Breast epithelium (tissue), 4 donors: Measurements from ENCODE around the gene DDX43. TPM values are rescaled to one million over a fixed set of nuclear protein-coding genes. Genes with fewer than 3 reads are reported as not detected.
A peak's percentile ranks its signal among the peaks of the same experiment; 100 is the strongest.
"Not testable (repeated sequence)": the region's sequence is repeated elsewhere in the genome, so short reads cannot be mapped to it uniquely, and the experiment has no call there.

ENCODE experiments used
- DNase-seq, 2 donors: peaks; one replicate each; pipeline ENCODE4 v3.0.0-alpha.2; 2019; ENCODE audit warnings: low spot score in 2 of 2
- H3K27ac ChIP-seq, 2 donors: fragments of 200-600 bp; sonication (generic) in 1 of 2; one replicate each; pipeline ENCODE4 v1.5.1; 2016 to 2019; ENCODE audit warnings: mild to moderate bottlenecking in 1 of 2
- H3K27me3 ChIP-seq, 2 donors: fragments of 200-600 bp; sonication (generic) in 1 of 2; one replicate each; pipeline versions ENCODE4 v1.5.1 to v1.6.0; 2017 to 2019; ENCODE audit warnings: control low read depth in 1 of 2, mild to moderate bottlenecking in 1 of 2
- H3K36me3 ChIP-seq: fragments of 200-600 bp; one replicate; pipeline ENCODE4 v1.5.1; 2019
- H3K4me1 ChIP-seq, 2 donors: fragments of 200-600 bp; sonication (generic); one replicate each; pipeline ENCODE4 v1.5.1; 2016 to 2019; ENCODE audit warnings: control low read depth in 1 of 2
- H3K4me3 ChIP-seq, 3 donors: fragments of 200-600 bp; sonication (generic); 1 replicate in 2 of 3; 2 replicates in 1 of 3; pipeline ENCODE4 v1.5.1; 2016 to 2019; ENCODE audit warnings: mild to moderate bottlenecking in 3 of 3, moderate library complexity in 2 of 3
- H3K9me3 ChIP-seq, 2 donors: fragments of 200-600 bp; sonication (generic) in 1 of 2; one replicate each; pipeline ENCODE4 v1.5.1; 2016 to 2019; ENCODE audit warnings: control low read depth in 1 of 2
- CTCF ChIP-seq, 3 donors: fragments of 450-650 bp; IDR thresholded peaks; one replicate each; pipeline ENCODE4 v1.5.1; 2016 to 2017; ENCODE audit warnings: antibody characterized with exemption in 3 of 3, mild to moderate bottlenecking in 3 of 3, moderate library complexity in 3 of 3
- POLR2A ChIP-seq: fragments of 450-650 bp; IDR thresholded peaks from one replicate; pipeline ENCODE4 v1.6.1; 2016; ENCODE audit warnings: antibody characterized with exemption, mild to moderate bottlenecking, moderate library complexity
- POLR2AphosphoS5 ChIP-seq, 3 donors: sonication (generic); formaldehyde crosslinking; IDR thresholded peaks; one replicate each; pipeline ENCODE4 v1.6.1; 2017; ENCODE audit warnings: antibody characterized with exemption in 3 of 3
- intact Hi-C: fragments of 100-400 bp; cut with DNase I; formaldehyde crosslinking; loops from one replicate; pipeline ENCODE4 v1.15.1; 2023; ENCODE audit warnings: low total_unique reads
- total RNA-seq, 3 donors: library from RNA; depleted of rRNA; stranded (reverse); fragments of >200 nt; gene quantifications; one replicate each; pipeline ENCODE4 v1.1.0, GENCODE V29; 2016

Gene DDX43
- total RNA-seq, 3 donors from 2014 or later, result 1.5 to 5.9 (median 5.0) TPM

GRCh38 chr6:73388800-73389512, 5.7 kb upstream of the DDX43 start:
- intact Hi-C loops, result no loop called here

GRCh38 chr6:73389854-73390253, 4.8 kb upstream of the DDX43 start:
- intact Hi-C loops, result no loop called here
- Histone ChIP-seq H3K9me3 (no peaks in the 10 kb centered on the region), H3K27me3 (no peaks in the 10 kb centered on the region), H3K27ac (no peak overlapping the region), H3K36me3 (no peaks in the 10 kb centered on the region), H3K4me1 (no peaks in the 10 kb centered on the region), H3K4me3 (no peak overlapping the region)
- no peak for DNase-seq
- TF ChIP-seq CTCF (IDR thresholded peaks at IDR 0.05) (no peak), POLR2AphosphoS5 (IDR thresholded peaks at IDR 0.05) (no peak), POLR2A (no peak)

More at GRCh38 chr6:73388800-73389512, 5.7 kb upstream of the DDX43 start:
- Histone ChIP-seq H3K36me3 (no peaks in the 10 kb centered on the region), H3K9me3 (no peaks in the 10 kb centered on the region), H3K27me3 (no peaks in the 10 kb centered on the region), H3K4me1 (no peaks in the 10 kb centered on the region), H3K27ac (no peak overlapping the region), H3K4me3 (peak overlapping the region; percentile 41 to 68 (median 47))
- DNase-seq, result no peak
- TF ChIP-seq POLR2A (no peak), POLR2AphosphoS5 (IDR thresholded peaks at IDR 0.05) (no peak), CTCF (IDR thresholded peaks at IDR 0.05) (peak in 1 of 3 donors; percentile 38)

- DNase-seq, result no peak
- Histone ChIP-seq H3K36me3 (no peaks in the 10 kb centered on the region), H3K27ac (no peak overlapping the region), H3K4me3 (no peak overlapping the region), H3K4me1 (no peaks in the 10 kb centered on the region), H3K9me3 (no peaks in the 10 kb centered on the region), H3K27me3 (no peaks in the 10 kb centered on the region)
- intact Hi-C loops, result no loop called here
- no peak for TF ChIP-seq CTCF (IDR thresholded peaks at IDR 0.05)
- no peak for TF ChIP-seq POLR2AphosphoS5 (IDR thresholded peaks at IDR 0.05)
- no peak for TF ChIP-seq POLR2A
Measured at GRCh38 chr6:73391675-73392074, 3.0 kb upstream of the DDX43 start.

- H3K27ac ChIP-seq, H3K36me3 ChIP-seq, intact Hi-C loops, DNase-seq, H3K4me1 ChIP-seq, H3K9me3 ChIP-seq, H3K4me3 ChIP-seq, H3K27me3 ChIP-seq: not testable (repeated sequence)
Measured at GRCh38 chr6:73392188-73392587, 2.4 kb upstream of the DDX43 start.

GRCh38 chr6:73393278-73393677, 1.4 kb upstream of the DDX43 start:
- no peaks in the 10 kb centered on the region for H3K9me3 ChIP-seq
- TF ChIP-seq POLR2AphosphoS5 (IDR thresholded peaks at IDR 0.05), result no peak
- no peak for TF ChIP-seq CTCF (IDR thresholded peaks at IDR 0.05)
- no peak for TF ChIP-seq POLR2A
- no peak overlapping the region for H3K4me3 ChIP-seq

More at GRCh38 chr6:73393278-73393677, 1.4 kb upstream of the DDX43 start:
- DNase-seq, result no peak
- H3K27ac ChIP-seq, result no peak overlapping the region
- no peaks in the 10 kb centered on the region for H3K27me3 ChIP-seq
- no peaks in the 10 kb centered on the region for H3K4me1 ChIP-seq
- intact Hi-C loops, result no loop called here
- no peaks in the 10 kb centered on the region for H3K36me3 ChIP-seq
